HG02852 (cell line): ENCODE measurements around the gene GGA3.
"Not testable (repeated sequence)": the region's sequence is repeated elsewhere in the genome, so short reads cannot be mapped to it uniquely, and the experiment has no call there.

Source experiments
- ATAC-seq: cut with Tn5 transposase; IDR thresholded peaks from one replicate; pipeline ENCODE4 v1.9.1; 2021; ENCODE audit warnings: mild to moderate bottlenecking, moderate library complexity; ENCODE audit not compliant: unreplicated experiment

Gene GGA3

GRCh38 chr17:75261336-75262111, at the start of gene GGA3, which contains the start of gene MRPS7:
Gene GGA3, minus strand, starts transcription at chr17:75261606. Its CDS starts 19 bp downstream, at chr17:75261587.
Gene MRPS7, plus strand, starts transcription at chr17:75261879. Its CDS starts 22 bp downstream, at chr17:75261901.
- peak; percentile 91 for ATAC-seq

- ATAC-seq, result no peak
Observed at GRCh38 chr17:75308732-75309629, 47.6 kb upstream of the GGA3 start.

DNA sequence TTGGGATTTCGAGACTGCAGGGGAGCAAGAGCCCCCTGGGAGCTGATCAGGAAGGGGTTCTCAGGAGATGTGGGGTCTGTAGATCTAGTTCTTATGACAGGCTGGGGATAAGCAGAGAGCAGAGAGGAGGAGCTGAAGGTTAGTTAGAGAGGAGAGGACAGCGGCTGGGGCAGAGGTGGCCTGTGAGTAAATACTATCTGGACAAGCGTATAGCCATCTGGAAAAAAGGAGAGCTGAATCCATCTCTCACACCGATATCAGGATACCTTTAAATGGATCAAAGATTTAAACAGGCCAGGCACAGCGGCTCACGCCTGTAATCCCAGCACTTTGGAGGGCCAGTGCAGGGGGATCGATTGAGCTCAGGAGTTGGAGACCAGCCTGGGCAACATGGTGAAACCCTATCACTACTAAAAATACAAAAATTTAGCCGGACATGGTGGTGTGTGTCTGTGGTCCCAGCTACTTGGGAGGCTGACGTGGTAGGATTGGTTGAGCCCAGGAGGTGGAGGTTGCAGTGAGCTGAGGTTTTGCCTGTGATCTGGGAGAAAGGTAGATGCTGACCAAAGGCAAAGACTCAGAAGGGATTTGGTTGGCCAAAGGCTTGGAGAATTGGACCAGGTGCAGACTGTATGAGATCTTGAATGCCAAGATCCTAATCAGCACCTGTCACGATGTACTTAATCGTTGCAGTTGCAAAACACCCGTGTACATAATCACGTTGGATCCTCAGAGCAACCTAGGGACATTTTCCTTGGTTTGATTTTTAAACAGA, 46.7 kb upstream of the GGA3 start:
- no peak for ATAC-seq

- ATAC-seq, result no peak
Observed at GRCh38 chr17:75301502-75302206, 40.2 kb upstream of the GGA3 start.

GRCh38 chr17:75301049-75301448, 39.6 kb upstream of the GGA3 start:
- ATAC-seq, result no peak

GRCh38 chr17:75300280-75300679, 38.9 kb upstream of the GGA3 start:
- no peak for ATAC-seq

- ATAC-seq, result peak; percentile 58
Observed at GRCh38 chr17:75295201-75296158, 34.1 kb upstream of the GGA3 start.

DNA sequence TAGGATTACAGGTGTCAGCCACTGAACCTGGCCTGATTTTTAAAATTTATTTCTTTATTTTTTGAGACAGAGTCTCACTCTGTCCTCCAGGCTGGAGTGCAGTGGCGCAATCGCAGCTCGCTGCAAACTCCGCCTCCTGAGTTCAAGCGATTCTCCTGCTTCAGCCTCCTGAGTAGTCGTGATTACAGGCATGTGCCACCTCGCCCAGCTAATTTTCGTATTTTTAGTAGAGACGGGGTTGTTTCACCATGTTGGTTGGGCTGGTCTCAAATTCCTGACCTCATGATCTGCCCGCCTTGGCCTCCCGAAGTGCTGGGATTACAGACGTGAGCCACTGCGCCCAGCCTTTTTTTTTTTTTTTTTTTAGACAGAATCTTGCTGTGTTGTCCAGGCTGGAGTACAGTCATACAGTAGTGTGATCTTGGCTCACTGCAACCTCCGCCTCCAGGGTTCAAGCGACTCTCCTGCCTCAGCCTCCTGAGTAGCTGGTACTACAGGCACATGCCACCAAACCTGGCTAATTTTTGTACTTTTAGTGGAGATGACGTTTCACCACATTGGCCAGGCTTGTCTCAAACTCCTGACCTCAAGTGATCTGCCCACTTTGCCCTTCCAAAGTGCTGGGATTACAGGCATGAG, 31.5 kb upstream of the GGA3 start:
- ATAC-seq, result not testable (repeated sequence)

DNA sequence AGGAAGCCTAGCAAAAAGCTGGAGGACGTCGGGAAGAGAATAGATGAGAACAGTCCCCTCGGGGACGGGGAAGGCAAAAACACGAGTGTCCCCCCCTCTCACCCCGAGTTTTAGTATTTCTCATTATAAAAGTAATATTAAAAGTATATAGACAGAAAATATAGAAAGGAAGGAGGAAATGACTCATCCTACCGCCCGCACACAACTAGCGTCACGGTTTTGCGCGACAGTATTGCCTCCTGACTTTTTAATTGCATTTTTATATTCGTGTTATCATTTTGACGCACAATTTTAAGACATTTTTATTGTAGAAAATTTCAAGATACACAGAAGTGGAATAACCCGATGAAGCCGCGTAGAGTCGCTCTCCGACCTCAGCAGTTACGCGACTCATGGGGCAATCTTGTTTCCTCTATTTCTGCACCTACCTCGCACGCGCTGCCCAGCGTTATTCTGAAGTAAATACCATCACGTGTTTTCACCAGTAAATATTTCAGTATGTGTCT, 28.5 kb upstream of the GGA3 start:
- ATAC-seq, result no peak

DNA sequence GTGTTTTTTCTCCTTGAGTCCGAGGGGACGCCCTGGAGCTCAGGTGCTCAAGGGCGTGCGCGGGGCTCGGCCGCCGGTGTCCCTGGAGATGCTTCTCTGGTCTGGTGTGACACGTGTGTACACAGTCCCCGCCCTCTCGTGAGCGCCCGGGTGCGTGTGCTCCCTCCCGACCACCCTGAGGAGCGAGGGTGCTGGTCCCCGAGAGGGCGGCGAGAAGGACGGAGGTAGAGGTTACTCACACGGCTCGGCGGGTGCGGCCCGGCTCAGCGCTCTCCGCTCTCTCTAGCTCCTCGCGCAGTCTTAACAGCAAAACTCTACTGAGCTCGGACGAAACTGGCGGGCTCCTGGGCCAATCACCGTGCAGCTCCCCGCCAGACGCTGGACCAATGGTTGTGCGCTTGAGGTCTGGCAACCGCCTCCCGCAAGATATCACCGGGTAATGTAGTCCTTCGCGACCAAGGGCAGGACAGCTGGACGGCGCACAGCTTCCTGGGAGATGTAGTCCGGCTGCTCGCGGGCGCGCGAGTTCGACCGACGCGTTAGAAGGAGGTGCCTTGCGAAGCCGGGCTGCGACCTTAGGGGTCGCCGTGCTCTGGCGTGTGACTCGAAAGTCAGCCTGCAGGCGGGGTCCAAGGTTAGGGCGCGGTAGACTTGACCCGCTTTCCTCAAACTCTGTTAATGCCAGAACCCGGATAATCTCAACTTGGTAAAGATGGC, 27.9 kb upstream of the GGA3 start, which contains the start of gene SLC25A19:
Gene SLC25A19, minus strand, starts transcription at position 319 of the 717 bp plus-strand sequence. CDS start 2,669 bp downstream, outside the sequence.
- peak; percentile 86 for ATAC-seq

GRCh38 chr17:75288770-75289114, 27.3 kb upstream of the GGA3 start:
- peak; percentile 18 for ATAC-seq

- no peak for ATAC-seq
Observed at GRCh38 chr17:75288359-75288758, 27.0 kb upstream of the GGA3 start.

DNA sequence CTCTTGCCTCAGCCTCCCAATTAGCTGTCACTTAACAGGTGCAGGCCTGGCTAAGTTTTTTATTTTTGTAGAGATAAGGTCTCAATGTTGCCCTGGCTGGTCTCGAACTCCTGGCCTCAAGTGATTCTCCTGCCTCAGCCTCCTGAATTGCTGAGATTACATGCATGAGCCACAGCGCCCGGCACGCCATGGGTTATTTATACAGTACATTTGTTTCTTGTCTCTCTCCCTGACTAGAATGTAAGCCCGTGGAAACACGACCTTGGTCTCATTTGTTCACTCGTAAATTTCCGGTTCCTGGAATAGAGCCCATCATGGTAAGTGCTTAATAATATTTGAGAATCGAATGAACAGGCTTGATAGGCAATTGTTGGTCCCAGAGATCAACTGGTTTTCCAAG, 25.8 kb upstream of the GGA3 start:
- ATAC-seq, result no peak

- no peak for ATAC-seq
Observed at GRCh38 chr17:75285123-75285522, 23.7 kb upstream of the GGA3 start.

DNA sequence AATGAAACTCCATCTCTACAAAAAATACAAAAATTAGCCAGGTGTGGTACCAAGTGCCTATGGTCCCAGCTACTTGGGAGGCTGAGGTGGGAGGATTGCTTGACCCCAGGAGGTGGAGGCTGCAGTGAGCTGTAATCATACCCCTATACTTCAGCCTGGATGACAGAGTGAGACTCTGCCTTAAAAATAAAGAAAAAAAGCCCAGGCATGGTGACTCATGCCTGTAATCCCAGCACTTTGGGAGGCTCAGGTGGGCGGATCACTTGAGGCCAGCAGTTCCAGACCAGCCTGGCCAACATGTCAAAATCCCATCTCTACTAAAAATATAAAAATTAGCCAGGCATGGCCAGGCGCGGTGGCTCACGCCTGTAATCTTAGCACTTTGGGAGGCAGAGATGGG, 18.8 kb upstream of the GGA3 start:
- ATAC-seq, result not testable (repeated sequence)

- no peak for ATAC-seq
Observed at GRCh38 chr17:75277664-75278071, 16.3 kb upstream of the GGA3 start.

DNA sequence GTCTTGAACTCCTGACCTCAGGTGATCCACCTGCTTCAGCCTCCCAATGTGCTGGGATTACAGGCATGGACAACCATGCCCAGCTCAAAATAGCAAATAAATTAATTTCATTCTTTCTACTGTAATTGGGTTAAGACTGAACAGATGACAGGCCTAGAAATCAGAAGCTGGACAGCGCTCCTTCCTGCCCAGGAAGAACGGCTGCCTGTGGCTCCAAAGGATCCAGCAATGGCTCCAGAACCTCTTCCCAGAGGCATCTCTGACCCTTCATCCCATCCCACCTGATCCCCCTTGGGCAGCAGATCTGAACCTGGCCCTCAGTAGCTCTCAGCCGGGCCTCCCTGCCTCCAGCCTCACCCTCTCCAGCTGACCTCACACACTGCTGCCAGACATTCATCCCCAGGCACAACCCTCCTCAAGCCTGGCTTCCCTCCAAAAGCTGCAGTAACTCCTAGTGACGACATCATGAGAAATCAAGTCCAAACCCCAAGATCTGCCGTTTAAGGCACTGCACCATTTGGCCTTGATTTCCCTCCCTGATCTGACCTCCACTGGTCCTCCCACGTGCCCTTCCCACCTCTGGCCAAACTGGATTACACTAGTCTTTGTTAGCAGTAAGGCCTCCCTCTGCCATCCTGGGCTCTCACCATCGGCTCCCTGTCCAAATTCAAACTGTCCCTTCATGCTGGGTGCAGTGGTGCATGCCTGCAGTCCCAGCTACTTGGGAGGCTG, 12.7 kb upstream of the GGA3 start:
- no peak for ATAC-seq
